Epithelial cell of prostate (primary cell): ENCODE data around the gene MIEN1.
"Not testable (repeated sequence)": the region's sequence is repeated elsewhere in the genome, so short reads cannot be mapped to it uniquely, and the experiment has no call there.

Source experiments
- DNase-seq: peaks from one replicate; pipeline ENCODE4 v3.0.0-alpha.2; 2011; ENCODE audit warnings: low read depth, low spot score
- H3K27ac ChIP-seq: fragments of 450-650 bp; 2 replicates; pipeline ENCODE4 v1.5.1; 2017; ENCODE audit warnings: mild to moderate bottlenecking

Gene MIEN1

GRCh38 chr17:39719563-39720355, 10.6 kb downstream of the MIEN1 start:
- DNase-seq: no peak
- H3K27ac ChIP-seq: no peak overlapping the region

- no peak for DNase-seq
- H3K27ac ChIP-seq: no peak overlapping the region
These were observed 12.7 kb downstream of the MIEN1 start for GRCh38 chr17:39717660-39718059.

GRCh38 chr17:39716879-39717536, 13.3 kb downstream of the MIEN1 start:
- peak overlapping the region; percentile 77 for H3K27ac ChIP-seq
- DNase-seq: no peak

- peak overlapping the region; percentile 77 for H3K27ac ChIP-seq
These were observed 14.1 kb downstream of the MIEN1 start for GRCh38 chr17:39716073-39716818.

GRCh38 chr17:39715375-39716072, 14.8 kb downstream of the MIEN1 start:
- no peak for DNase-seq
- H3K27ac ChIP-seq: peak overlapping the region; percentile 77

More at GRCh38 chr17:39716073-39716818, 14.1 kb downstream of the MIEN1 start:
- DNase-seq: no peak

GRCh38 chr17:39714234-39714633, 16.1 kb downstream of the MIEN1 start:
- no peak overlapping the region for H3K27ac ChIP-seq
- no peak for DNase-seq

- DNase-seq: no peak
- H3K27ac ChIP-seq: no peak overlapping the region
These were observed 18.5 kb downstream of the MIEN1 start for GRCh38 chr17:39711851-39712250.

GRCh38 chr17:39711071-39711470, 19.3 kb downstream of the MIEN1 start:
- not testable (repeated sequence) for H3K27ac ChIP-seq, DNase-seq

GRCh38 chr17:39709998-39710964, 20.1 kb downstream of the MIEN1 start:
- DNase-seq: no peak
- H3K27ac ChIP-seq: no peak overlapping the region

GRCh38 chr17:39709319-39709997, 20.9 kb downstream of the MIEN1 start:
- no peak for DNase-seq
- H3K27ac ChIP-seq: no peak overlapping the region

- peak overlapping the region; percentile 86 for H3K27ac ChIP-seq
- no peak for DNase-seq
These were observed 23.4 kb downstream of the MIEN1 start for GRCh38 chr17:39706921-39707337.

GRCh38 chr17:39706383-39706782, 23.9 kb downstream of the MIEN1 start:
- DNase-seq: no peak
- H3K27ac ChIP-seq: peak overlapping the region; percentile 86

- no peak for DNase-seq
- H3K27ac ChIP-seq: peak overlapping the region; percentile 86
These were observed 24.5 kb downstream of the MIEN1 start for GRCh38 chr17:39705786-39706348.

- DNase-seq: no peak
- H3K27ac ChIP-seq: peak overlapping the region; percentile 86
These were observed 25.3 kb downstream of the MIEN1 start for GRCh38 chr17:39704821-39705551.

GRCh38 chr17:39703913-39704312, 26.4 kb downstream of the MIEN1 start:
- no peak for DNase-seq
- H3K27ac ChIP-seq: peak overlapping the region; percentile 12

- H3K27ac ChIP-seq: peak overlapping the region; percentile 12
These were observed 27.1 kb downstream of the MIEN1 start for GRCh38 chr17:39702901-39703893.

More at GRCh38 chr17:39702901-39703893, 27.1 kb downstream of the MIEN1 start:
- no peak for DNase-seq
